Sigmoid colon (tissue), 4 donors: ENCODE results near the gene HOXA2.

Experiments
- CTCF ChIP-seq, 4 experiments: fragments of 450-650 bp in 3 of 4; fragments of 200-600 bp in 1 of 4; IDR thresholded peaks; one replicate each; pipeline ENCODE4 v1.5.1; 2016 to 2019; ENCODE audit warnings: antibody characterized with exemption in 4 of 4, mild to moderate bottlenecking in 3 of 4, moderate library complexity in 2 of 4
- EP300 ChIP-seq, 4 donors: sonication (generic); formaldehyde crosslinking; IDR thresholded peaks; one replicate each; pipeline ENCODE4 v1.6.1; 2017; ENCODE audit warnings: antibody characterized with exemption in 4 of 4
- POLR2A ChIP-seq, 2 donors: fragments of 450-650 bp; IDR thresholded peaks; one replicate each; pipeline ENCODE4 v1.6.1; 2016; ENCODE audit warnings: antibody characterized with exemption in 2 of 2, mild to moderate bottlenecking in 2 of 2, moderate library complexity in 2 of 2
- POLR2AphosphoS5 ChIP-seq, 4 donors: sonication (generic); formaldehyde crosslinking; IDR thresholded peaks; one replicate each; pipeline ENCODE4 v1.6.1; 2017; ENCODE audit warnings: antibody characterized with exemption in 4 of 4

- TF ChIP-seq CTCF (IDR thresholded peaks at IDR 0.05) = no peak
- TF ChIP-seq EP300 (IDR thresholded peaks at IDR 0.05) = no peak
- no peak for TF ChIP-seq POLR2A (IDR thresholded peaks at IDR 0.05)
- TF ChIP-seq POLR2AphosphoS5 (IDR thresholded peaks at IDR 0.05) = no peak
These were observed 36.5 kb upstream of the HOXA2 start for GRCh38 chr7:27138985-27139333.
